Measurements from ENCODE around the gene RPS2.

RPS2 gene

GRCh38 chr16:2001035-2001434 is 36.4 kb upstream of the RPS2 start:
- no peaks in the 10 kb centered on the region for H3K9me3 ChIP-seq (ENCODE audit: insufficient read depth, low read depth, low read length)
- TF ChIP-seq EZH2phosphoT487 (IDR thresholded peaks at IDR 0.05; ENCODE audit: borderline replicate concordance) (no peak), CTCF (conservative IDR thresholded peaks at IDR 0.05; ENCODE audit: low read length) (no peak)
- H3F3A ChIP-seq (ENCODE audit: low read depth): no peaks in the 10 kb centered on the region
- H3K4me2 ChIP-seq (ENCODE audit: low read depth, low read length, poor library complexity, severe bottlenecking): no peak overlapping the region
- H3K9me2 ChIP-seq (replicated peaks; ENCODE audit: low read depth, low read length): no peaks in the 10 kb centered on the region
- H3K4me1 ChIP-seq (ENCODE audit: insufficient read depth, low read length, poor library complexity, severe bottlenecking): no peaks in the 10 kb centered on the region
- peaks cover 21% of the 10 kb centered on the region; the same call in 1 of the 2 replicates for H3K79me2 ChIP-seq (ENCODE audit: insufficient read depth, low read length)
- H3K36me3 ChIP-seq (ENCODE audit: insufficient read depth, low read length): peaks cover 31% of the 10 kb centered on the region; the same call in 1 of the 2 replicates
- no peak overlapping the region for H3K4me3 ChIP-seq (ENCODE audit: low read length, poor library complexity, severe bottlenecking)
- no peak overlapping the region for H2AFZ ChIP-seq (ENCODE audit: low read length)
- no peak overlapping the region for H3K9ac ChIP-seq (ENCODE audit: low read depth, low read length, poor library complexity, severe bottlenecking)
- H4K20me1 ChIP-seq (ENCODE audit: insufficient read depth, low read length, poor library complexity, severe bottlenecking): peaks cover 4% of the 10 kb centered on the region
- H3K27me3 ChIP-seq (ENCODE audit: insufficient read depth, low read length, poor library complexity, severe bottlenecking): no peaks in the 10 kb centered on the region

- Histone ChIP-seq H3K4me2 (ENCODE audit: low read depth, low read length, poor library complexity, severe bottlenecking) (no peak overlapping the region), H4K20me1 (ENCODE audit: insufficient read depth, low read length, poor library complexity, severe bottlenecking) (peaks cover 4% of the 10 kb centered on the region), H3F3A (ENCODE audit: low read depth) (no peaks in the 10 kb centered on the region), H3K36me3 (ENCODE audit: insufficient read depth, low read length) (peaks cover 31% of the 10 kb centered on the region; the same call in 1 of the 2 replicates), H3K9me2 (replicated peaks; ENCODE audit: low read depth, low read length) (no peaks in the 10 kb centered on the region), H3K4me1 (ENCODE audit: insufficient read depth, low read length, poor library complexity, severe bottlenecking) (no peaks in the 10 kb centered on the region), H2AFZ (ENCODE audit: low read length) (no peak overlapping the region), H3K4me3 (ENCODE audit: low read length, poor library complexity, severe bottlenecking) (no peak overlapping the region), H3K9ac (ENCODE audit: low read depth, low read length, poor library complexity, severe bottlenecking) (no peak overlapping the region), H3K9me3 (ENCODE audit: insufficient read depth, low read depth, low read length) (no peaks in the 10 kb centered on the region), H3K27me3 (ENCODE audit: insufficient read depth, low read length, poor library complexity, severe bottlenecking) (no peaks in the 10 kb centered on the region), H3K79me2 (ENCODE audit: insufficient read depth, low read length) (peaks cover 11% of the 10 kb centered on the region; the same call in 1 of the 2 replicates)
- TF ChIP-seq CTCF (conservative IDR thresholded peaks at IDR 0.05; ENCODE audit: low read length): no peak
- TF ChIP-seq EZH2phosphoT487 (IDR thresholded peaks at IDR 0.05; ENCODE audit: borderline replicate concordance): no peak
Observed at GRCh38 chr16:1999866-2000514, 35.4 kb upstream of the RPS2 start.

GRCh38 chr16:1998852-1999801 is 34.5 kb upstream of the RPS2 start:
- peaks cover 31% of the 10 kb centered on the region; the same call in 1 of the 2 replicates for H3K36me3 ChIP-seq (ENCODE audit: insufficient read depth, low read length)
- no peak overlapping the region for H3K9ac ChIP-seq (ENCODE audit: low read depth, low read length, poor library complexity, severe bottlenecking)
- H4K20me1 ChIP-seq (ENCODE audit: insufficient read depth, low read length, poor library complexity, severe bottlenecking): peaks cover 4% of the 10 kb centered on the region
- TF ChIP-seq CTCF (conservative IDR thresholded peaks at IDR 0.05; ENCODE audit: low read length) (no peak), EZH2phosphoT487 (IDR thresholded peaks at IDR 0.05; ENCODE audit: borderline replicate concordance) (no peak)
- no peaks in the 10 kb centered on the region for H3K9me3 ChIP-seq (ENCODE audit: insufficient read depth, low read depth, low read length)
- H3K4me1 ChIP-seq (ENCODE audit: insufficient read depth, low read length, poor library complexity, severe bottlenecking): no peaks in the 10 kb centered on the region
- H3F3A ChIP-seq (ENCODE audit: low read depth): no peaks in the 10 kb centered on the region
- peaks cover 6% of the 10 kb centered on the region; the same call in 1 of the 2 replicates for H3K79me2 ChIP-seq (ENCODE audit: insufficient read depth, low read length)
- no peaks in the 10 kb centered on the region for H3K9me2 ChIP-seq (replicated peaks; ENCODE audit: low read depth, low read length)
- H2AFZ ChIP-seq (ENCODE audit: low read length): no peak overlapping the region
- H3K4me2 ChIP-seq (ENCODE audit: low read depth, low read length, poor library complexity, severe bottlenecking): no peak overlapping the region
- H3K27me3 ChIP-seq (ENCODE audit: insufficient read depth, low read length, poor library complexity, severe bottlenecking): no peaks in the 10 kb centered on the region
- no peak overlapping the region for H3K4me3 ChIP-seq (ENCODE audit: low read length, poor library complexity, severe bottlenecking)
